Left ventricle myocardium inferior (tissue), 1 donor: ENCODE data around the gene CCSER1. TPM values are rescaled to one million over a fixed set of nuclear protein-coding genes. Genes with fewer than 3 reads are reported as not detected.
"Not testable (repeated sequence)": the region's sequence is repeated elsewhere in the genome, so short reads cannot be mapped to it uniquely, and the experiment has no call there.

Source experiments
- DNase-seq: peaks from one replicate; pipeline ENCODE4 v3.0.0-alpha.2; 2020
- H3K27ac ChIP-seq: fragments of 200-600 bp; replicated peaks from 2 replicates; pipeline ENCODE4 v1.8.0; 2021
- H3K27me3 ChIP-seq: fragments of 200-600 bp; 2 replicates; pipeline ENCODE4 v1.8.0; 2021; ENCODE audit warnings: low read depth
- H3K36me3 ChIP-seq: fragments of 200-600 bp; 2 replicates; pipeline ENCODE4 v1.8.0; 2021
- H3K4me1 ChIP-seq: fragments of 200-600 bp; 2 replicates; pipeline ENCODE4 v1.8.0; 2021
- H3K4me3 ChIP-seq: fragments of 200-600 bp; 2 replicates; pipeline ENCODE4 v1.8.0; 2021; ENCODE audit warnings: mild to moderate bottlenecking, moderate library complexity
- H3K9me3 ChIP-seq: fragments of 200-600 bp; replicated peaks from 2 replicates; pipeline ENCODE4 v1.8.0; 2021
- intact Hi-C: fragments of 100-400 bp; cut with micrococcal nuclease; formaldehyde crosslinking; loops from one replicate; pipeline ENCODE4 v1.11.0; 2022
- total RNA-seq: library from RNA; stranded (reverse); fragmentation: NEBNext Ultra II Directional; extraction: Animal tissue kit (Norgen Biotek cat#: 25700); gene quantifications from one replicate; pipeline ENCODE4 v1.2.1, GENCODE V29; 2021
- TF ChIP-seq, protein P1 (sequence below): fragments of 200-600 bp; IDR thresholded peaks from 2 replicates; pipeline ENCODE4 v1.8.0; 2021; ENCODE audit warnings: antibody characterized with exemption, mild to moderate bottlenecking, borderline replicate concordance
- donor health status: DM: no; HTN: yes; CAD: no; lungs with severe emphysema.

CCSER1 gene
- total RNA-seq, 1 donor from 2014 or later = 13.2 TPM

- H3K4me1 ChIP-seq = no peaks in the 10 kb centered on the region
- H3K4me3 ChIP-seq = no peak overlapping the region
- no peak overlapping the region for H3K27ac ChIP-seq
- H3K9me3 ChIP-seq = peaks cover 6% of the 10 kb centered on the region
- H3K27me3 ChIP-seq = no peaks in the 10 kb centered on the region
- no peak for DNase-seq
- H3K36me3 ChIP-seq = no peaks in the 10 kb centered on the region
- intact Hi-C loops = no loop called here
- TF ChIP-seq, protein P1, sequence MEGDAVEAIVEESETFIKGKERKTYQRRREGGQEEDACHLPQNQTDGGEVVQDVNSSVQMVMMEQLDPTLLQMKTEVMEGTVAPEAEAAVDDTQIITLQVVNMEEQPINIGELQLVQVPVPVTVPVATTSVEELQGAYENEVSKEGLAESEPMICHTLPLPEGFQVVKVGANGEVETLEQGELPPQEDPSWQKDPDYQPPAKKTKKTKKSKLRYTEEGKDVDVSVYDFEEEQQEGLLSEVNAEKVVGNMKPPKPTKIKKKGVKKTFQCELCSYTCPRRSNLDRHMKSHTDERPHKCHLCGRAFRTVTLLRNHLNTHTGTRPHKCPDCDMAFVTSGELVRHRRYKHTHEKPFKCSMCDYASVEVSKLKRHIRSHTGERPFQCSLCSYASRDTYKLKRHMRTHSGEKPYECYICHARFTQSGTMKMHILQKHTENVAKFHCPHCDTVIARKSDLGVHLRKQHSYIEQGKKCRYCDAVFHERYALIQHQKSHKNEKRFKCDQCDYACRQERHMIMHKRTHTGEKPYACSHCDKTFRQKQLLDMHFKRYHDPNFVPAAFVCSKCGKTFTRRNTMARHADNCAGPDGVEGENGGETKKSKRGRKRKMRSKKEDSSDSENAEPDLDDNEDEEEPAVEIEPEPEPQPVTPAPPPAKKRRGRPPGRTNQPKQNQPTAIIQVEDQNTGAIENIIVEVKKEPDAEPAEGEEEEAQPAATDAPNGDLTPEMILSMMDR = no peak
These were observed 1043.6 kb downstream of the CCSER1 start for GRCh38 chr4:91170768-91171167.

DNA sequence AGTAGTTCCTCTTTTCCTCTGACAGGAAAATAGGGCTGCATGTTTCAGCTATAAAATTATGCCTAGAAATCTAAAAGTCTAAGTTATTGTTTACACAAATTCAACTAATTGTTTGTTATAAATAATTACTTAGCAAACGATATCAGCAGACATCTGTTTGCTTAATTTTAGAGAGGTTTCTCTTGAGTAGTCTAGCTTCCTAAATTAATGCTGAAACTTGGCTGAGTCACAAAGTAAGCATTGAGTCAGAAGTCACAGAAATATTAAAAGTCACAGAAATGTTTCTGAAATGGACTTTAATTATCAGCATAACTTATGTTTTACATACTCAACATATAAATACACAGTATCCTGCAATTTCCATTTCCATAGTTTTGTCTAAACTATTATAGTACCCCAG lies 1044.0 kb downstream of the CCSER1 start:
- TF ChIP-seq, protein P1 = no peak
- intact Hi-C loops = no loop called here

GRCh38 chr4:91185061-91185460 lies 1057.9 kb downstream of the CCSER1 start:
- H3K4me3 ChIP-seq, H3K36me3 ChIP-seq, H3K27ac ChIP-seq, DNase-seq, H3K27me3 ChIP-seq, H3K4me1 ChIP-seq, intact Hi-C loops, H3K9me3 ChIP-seq: not testable (repeated sequence)

More for the DNA sequence above, 1044.0 kb downstream of the CCSER1 start:
- Histone ChIP-seq H3K4me3 (no peak overlapping the region), H3K9me3 (peaks cover 6% of the 10 kb centered on the region), H3K4me1 (no peaks in the 10 kb centered on the region), H3K36me3 (no peaks in the 10 kb centered on the region), H3K27ac (no peak overlapping the region), H3K27me3 (no peaks in the 10 kb centered on the region)
- DNase-seq = no peak

- no peaks in the 10 kb centered on the region for H3K9me3 ChIP-seq
- H3K36me3 ChIP-seq = no peaks in the 10 kb centered on the region
- no peak for DNase-seq
- intact Hi-C loops = no loop called here
- no peak overlapping the region for H3K27ac ChIP-seq
- no peaks in the 10 kb centered on the region for H3K27me3 ChIP-seq
- TF ChIP-seq, protein P1 = no peak
- H3K4me1 ChIP-seq = no peaks in the 10 kb centered on the region
- peak overlapping the region; percentile 41 for H3K4me3 ChIP-seq
These were observed 1071.8 kb downstream of the CCSER1 start for GRCh38 chr4:91198951-91199350.

GRCh38 chr4:91207535-91207934 lies 1080.3 kb downstream of the CCSER1 start:
- TF ChIP-seq, protein P1 = no peak
- no peak for DNase-seq
- no peak overlapping the region for H3K27ac ChIP-seq
- H3K9me3 ChIP-seq = no peaks in the 10 kb centered on the region
- no peaks in the 10 kb centered on the region for H3K36me3 ChIP-seq
- H3K4me3 ChIP-seq = no peak overlapping the region
- no peaks in the 10 kb centered on the region for H3K27me3 ChIP-seq
- H3K4me1 ChIP-seq = no peaks in the 10 kb centered on the region
- intact Hi-C loops = no loop called here

GRCh38 chr4:91212211-91212610 lies 1085.0 kb downstream of the CCSER1 start:
- Histone ChIP-seq H3K4me1 (no peaks in the 10 kb centered on the region), H3K4me3 (no peak overlapping the region), H3K9me3 (no peaks in the 10 kb centered on the region), H3K36me3 (no peaks in the 10 kb centered on the region), H3K27ac (no peak overlapping the region), H3K27me3 (no peaks in the 10 kb centered on the region)
- intact Hi-C loops = no loop called here
- no peak for DNase-seq
- TF ChIP-seq, protein P1 = no peak

DNA sequence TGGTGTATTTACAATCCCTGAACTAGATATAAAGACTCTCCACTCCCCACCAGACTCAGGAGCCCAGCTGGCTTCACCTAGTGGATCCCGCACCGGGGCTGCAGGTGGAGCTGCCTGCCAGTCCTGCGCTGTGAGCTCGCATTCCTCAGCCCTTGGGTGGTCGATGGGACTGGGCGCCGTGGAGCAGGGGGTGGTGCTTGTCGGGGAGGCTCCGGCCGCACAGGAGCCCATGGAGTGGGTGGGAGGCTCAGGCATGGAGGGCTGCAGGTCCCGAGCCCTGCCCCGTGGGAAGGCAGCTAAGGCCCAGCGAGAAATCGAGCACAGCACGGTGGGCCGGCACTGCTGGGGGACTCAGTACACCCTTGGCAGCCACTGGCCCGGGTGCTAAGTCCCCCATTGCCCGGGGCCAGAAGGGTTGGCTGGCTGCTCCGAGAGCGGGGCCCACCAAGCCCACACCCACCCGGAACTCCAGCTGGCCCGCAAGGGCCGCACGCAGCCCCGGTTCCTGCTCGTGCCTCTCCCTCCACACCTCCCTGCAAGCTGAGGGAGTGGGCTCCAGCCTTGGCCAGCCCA lies 1090.7 kb downstream of the CCSER1 start:
- H3K4me1 ChIP-seq, H3K36me3 ChIP-seq, intact Hi-C loops, H3K27ac ChIP-seq, H3K4me3 ChIP-seq, DNase-seq, H3K9me3 ChIP-seq, H3K27me3 ChIP-seq: not testable (repeated sequence)
